Mucosa of rectum (tissue), 2 donors: ENCODE measurements around the gene NGLY1.

Experiments
- H3K27ac ChIP-seq, 2 donors: one replicate each; pipeline ENCODE4 v1.7.0; 2013; ENCODE audit warnings: inconsistent platforms in 2 of 2, low read depth in 2 of 2, low read length in 2 of 2
- H3K27me3 ChIP-seq, 2 donors: one replicate each; pipeline ENCODE4 v1.7.0; 2013; ENCODE audit warnings: low read length in 2 of 2; ENCODE audit not compliant: control insufficient read depth in 2 of 2, insufficient read depth in 2 of 2
- H3K36me3 ChIP-seq, 2 donors: one replicate each; pipeline ENCODE4 v1.7.0; 2013; ENCODE audit warnings: low read length in 2 of 2; ENCODE audit not compliant: control insufficient read depth in 2 of 2, insufficient read depth in 2 of 2
- H3K4me1 ChIP-seq, 2 donors: one replicate each; pipeline ENCODE4 v1.7.0; 2013; ENCODE audit warnings: low read length in 2 of 2, mild to moderate bottlenecking in 1 of 2; ENCODE audit not compliant: control insufficient read depth in 2 of 2, insufficient read depth in 2 of 2
- H3K4me3 ChIP-seq, 2 donors: one replicate each; pipeline ENCODE4 v1.7.0; 2013; ENCODE audit warnings: low read length in 2 of 2
- H3K9ac ChIP-seq, 2 donors: one replicate each; pipeline ENCODE4 v1.7.0; 2013; ENCODE audit warnings: low read length in 2 of 2, low read depth in 1 of 2, mild to moderate bottlenecking in 1 of 2
- H3K9me3 ChIP-seq, 2 donors: one replicate each; pipeline ENCODE4 v1.7.0; 2013; ENCODE audit warnings: low read length in 2 of 2; ENCODE audit not compliant: control insufficient read depth in 2 of 2
- donor health status: healthy.
- donor health status: Normal muscosa, but diverticular disease.

Gene NGLY1

DNA sequence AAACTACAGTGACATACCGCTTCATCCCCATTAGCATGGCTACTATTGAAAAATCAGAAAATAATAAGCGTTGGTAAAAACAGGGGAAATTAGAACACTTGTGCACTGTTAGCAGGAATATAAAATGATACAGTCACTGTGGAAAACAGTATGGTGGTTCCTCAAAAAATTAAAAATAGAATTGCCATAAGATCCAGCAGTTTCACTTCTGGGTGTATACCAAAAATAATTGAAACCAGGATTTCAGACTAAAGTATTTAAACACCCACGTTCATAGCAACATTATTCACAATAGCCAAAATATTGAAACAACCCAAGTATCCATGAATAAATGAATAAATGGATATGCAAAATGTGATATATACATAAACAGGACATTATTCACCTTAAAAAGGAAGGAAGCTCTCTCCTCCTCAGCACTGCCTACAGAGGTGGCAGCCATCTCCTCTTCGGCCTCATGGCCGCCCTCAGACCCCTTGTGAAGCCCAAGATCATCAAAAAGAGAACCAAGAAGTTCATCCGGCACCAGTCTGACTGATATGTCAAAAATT is 34.1 kb downstream of the NGLY1 start:
- Histone ChIP-seq H3K9ac (no peak overlapping the region), H3K36me3 (peaks cover 19 to 38% of the 10 kb centered on the region in 2 donors), H3K27ac (no peak overlapping the region), H3K9me3 (no peaks in the 10 kb centered on the region), H3K27me3 (no peaks in the 10 kb centered on the region), H3K4me3 (no peak overlapping the region), H3K4me1 (no peaks in the 10 kb centered on the region)

DNA sequence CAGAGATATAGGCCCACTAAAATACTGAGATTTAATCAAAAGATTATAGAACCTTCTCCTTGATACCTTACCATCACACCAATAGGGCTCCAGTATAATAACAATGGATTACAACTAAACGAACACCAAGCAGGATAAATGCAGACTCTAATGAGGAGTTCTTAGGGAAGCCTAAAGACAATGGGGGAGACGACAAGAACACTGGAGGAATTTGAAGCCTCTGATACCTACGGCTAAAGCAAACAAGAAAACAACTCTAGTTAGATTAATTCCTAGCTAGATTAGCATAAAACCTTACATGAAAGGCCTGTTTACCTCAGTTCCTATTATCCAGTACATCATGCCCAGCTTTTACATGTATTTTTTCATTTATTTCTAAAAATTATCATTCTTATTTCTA is 35.1 kb downstream of the NGLY1 start:
- no peaks in the 10 kb centered on the region for H3K9me3 ChIP-seq
- H3K36me3 ChIP-seq = peaks cover 19 to 45% of the 10 kb centered on the region in 2 donors
- no peak overlapping the region for H3K4me3 ChIP-seq
- no peaks in the 10 kb centered on the region for H3K27me3 ChIP-seq
- no peak overlapping the region for H3K27ac ChIP-seq
- no peak overlapping the region for H3K9ac ChIP-seq
- no peaks in the 10 kb centered on the region for H3K4me1 ChIP-seq

DNA sequence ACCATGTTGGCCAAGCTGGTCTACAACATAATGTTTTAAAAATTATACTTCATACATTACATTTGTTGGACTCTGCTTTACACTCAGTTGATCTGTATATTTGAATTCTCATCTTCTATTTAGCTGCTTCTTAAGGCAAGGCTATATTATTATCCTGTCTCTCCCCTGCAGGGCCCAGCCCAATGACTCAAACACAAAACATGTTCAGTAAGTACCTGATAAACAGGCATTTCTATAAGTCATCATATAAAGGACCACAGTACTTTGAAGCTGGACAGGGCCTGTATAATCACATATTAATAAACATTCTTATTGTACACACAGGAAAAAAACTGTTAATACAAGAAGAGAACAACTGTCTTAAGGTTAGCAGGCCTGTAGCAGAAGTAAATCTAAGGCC is 36.2 kb downstream of the NGLY1 start:
- H3K9me3 ChIP-seq = no peaks in the 10 kb centered on the region
- peaks cover 21 to 50% of the 10 kb centered on the region in 2 donors for H3K36me3 ChIP-seq
- no peak overlapping the region for H3K9ac ChIP-seq
- H3K27ac ChIP-seq = no peak overlapping the region
- no peak overlapping the region for H3K4me3 ChIP-seq
- no peaks in the 10 kb centered on the region for H3K27me3 ChIP-seq
- H3K4me1 ChIP-seq = no peaks in the 10 kb centered on the region

DNA sequence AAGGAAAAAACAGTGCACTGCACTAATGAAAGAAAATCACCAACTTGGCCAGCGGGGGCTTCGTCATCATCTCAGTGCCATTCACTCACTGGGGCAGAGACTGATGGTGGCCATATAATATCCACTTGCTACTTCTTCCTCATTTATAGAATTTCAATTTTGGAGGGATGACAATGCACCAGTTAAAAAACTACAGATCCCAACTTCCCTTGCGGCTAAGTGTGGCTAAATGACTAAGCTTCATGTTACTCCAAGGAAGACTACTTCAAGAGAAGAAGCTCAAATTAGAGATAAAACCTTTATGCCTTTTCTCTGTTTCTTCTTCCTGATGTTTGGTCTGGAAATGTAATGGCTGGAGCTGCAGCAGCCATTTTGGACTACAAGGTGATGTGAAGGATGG is 38.8 kb downstream of the NGLY1 start:
- no peak overlapping the region for H3K27ac ChIP-seq
- no peaks in the 10 kb centered on the region for H3K4me1 ChIP-seq
- no peaks in the 10 kb centered on the region for H3K9me3 ChIP-seq
- H3K4me3 ChIP-seq = no peak overlapping the region
- no peaks in the 10 kb centered on the region for H3K27me3 ChIP-seq
- H3K36me3 ChIP-seq = peaks cover 6 to 33% of the 10 kb centered on the region in 2 donors
- H3K9ac ChIP-seq = no peak overlapping the region

DNA sequence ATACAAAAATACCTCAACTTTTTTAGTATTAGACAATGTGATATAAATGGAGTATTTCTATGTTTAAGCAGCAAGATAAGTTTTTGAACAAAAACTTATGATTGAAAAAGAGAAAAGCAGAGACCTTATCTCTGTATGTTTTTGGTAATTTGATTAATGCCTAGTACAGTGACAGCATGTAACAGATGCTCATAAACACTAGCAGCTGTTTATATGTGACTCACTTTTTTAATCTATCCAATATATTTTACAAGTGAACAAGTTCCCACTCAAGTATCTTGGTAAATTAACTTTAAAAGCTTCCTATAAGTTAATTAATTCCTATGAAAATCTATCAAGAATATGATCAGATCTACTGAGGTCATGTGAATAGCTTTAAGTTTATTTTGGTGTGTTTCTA is 55.1 kb downstream of the NGLY1 start:
- Histone ChIP-seq H3K36me3 (peaks cover 29 to 36% of the 10 kb centered on the region in 2 donors), H3K9me3 (no peaks in the 10 kb centered on the region), H3K4me3 (no peak overlapping the region), H3K27me3 (no peaks in the 10 kb centered on the region), H3K27ac (no peak overlapping the region), H3K4me1 (no peaks in the 10 kb centered on the region), H3K9ac (no peak overlapping the region)

DNA sequence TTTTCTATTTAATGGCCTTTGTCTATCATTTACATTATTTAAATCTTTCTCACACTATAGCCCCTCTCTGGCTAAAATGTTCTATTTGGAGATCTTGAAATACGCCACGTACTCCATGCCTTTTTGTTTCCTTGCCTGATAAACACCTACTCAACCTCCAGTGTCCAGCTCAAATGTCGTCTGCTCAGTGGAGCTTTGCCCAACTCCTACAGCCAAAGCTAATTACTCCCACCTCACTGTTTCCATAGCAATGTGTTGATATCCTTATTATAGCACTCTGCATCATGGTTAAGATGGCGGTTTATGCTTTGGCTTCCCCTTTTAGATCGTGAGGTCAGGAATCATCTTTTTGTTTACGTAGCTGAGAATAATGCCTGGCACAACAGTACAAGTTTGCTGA is 55.9 kb downstream of the NGLY1 start:
- no peaks in the 10 kb centered on the region for H3K9me3 ChIP-seq
- no peak overlapping the region for H3K27ac ChIP-seq
- H3K4me1 ChIP-seq = no peaks in the 10 kb centered on the region
- no peak overlapping the region for H3K4me3 ChIP-seq
- peaks cover 27 to 31% of the 10 kb centered on the region in 2 donors for H3K36me3 ChIP-seq
- H3K27me3 ChIP-seq = no peaks in the 10 kb centered on the region
- H3K9ac ChIP-seq = no peak overlapping the region

DNA sequence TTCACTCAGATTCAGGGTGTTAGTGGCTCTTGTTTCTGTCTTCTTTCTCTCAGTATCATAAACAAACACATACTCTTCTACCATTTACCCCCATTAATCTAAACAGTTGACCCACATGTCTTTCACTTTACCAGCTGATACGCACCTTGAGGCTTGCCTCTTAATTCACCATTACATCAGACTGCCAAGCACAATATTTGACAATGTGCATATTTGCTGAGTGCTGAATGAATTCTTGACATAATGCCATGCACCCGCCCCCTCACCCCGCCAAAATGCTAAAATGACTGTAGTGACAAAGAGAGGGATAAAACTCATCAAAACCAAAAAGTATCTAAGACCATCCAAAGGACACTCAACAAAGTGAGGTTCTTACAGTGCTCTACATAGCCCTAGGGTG is 57.4 kb downstream of the NGLY1 start:
- Histone ChIP-seq H3K9ac (no peak overlapping the region), H3K9me3 (no peaks in the 10 kb centered on the region), H3K4me3 (no peak overlapping the region), H3K36me3 (peaks cover 18 to 20% of the 10 kb centered on the region in 2 donors), H3K4me1 (no peaks in the 10 kb centered on the region), H3K27ac (no peak overlapping the region), H3K27me3 (no peaks in the 10 kb centered on the region)

DNA sequence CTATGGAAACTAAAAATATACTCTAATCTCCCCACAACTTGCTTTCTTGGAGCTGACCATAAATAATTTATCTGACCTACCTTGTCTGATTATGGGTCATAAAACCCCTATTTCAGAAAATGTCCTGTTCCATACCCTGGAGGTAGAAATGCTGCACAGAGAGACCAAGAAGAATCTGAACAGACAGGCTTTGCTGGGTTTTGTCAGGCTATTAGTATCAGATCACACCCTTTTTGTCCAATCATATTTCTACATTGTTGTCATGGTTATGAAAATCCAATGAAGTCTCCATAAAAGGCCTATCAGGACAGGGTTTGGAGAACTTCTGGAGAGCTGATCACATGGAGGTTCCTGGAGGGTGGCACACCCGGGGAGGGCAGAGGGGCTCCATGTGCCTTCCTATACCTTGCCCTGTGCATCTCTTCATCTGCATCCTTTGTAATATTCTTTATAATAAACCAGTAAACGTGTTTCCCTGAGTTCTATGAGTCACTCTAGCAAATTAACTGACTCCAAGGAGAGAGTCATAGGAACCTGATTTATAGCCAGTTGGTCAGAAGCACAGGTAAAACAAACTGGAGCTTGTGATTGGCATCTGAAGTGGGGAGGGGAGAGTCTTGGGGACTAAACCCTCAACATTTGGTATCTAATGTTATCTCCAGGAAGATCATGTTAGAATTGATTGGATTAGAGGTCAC is 58.1 kb downstream of the NGLY1 start:
- Histone ChIP-seq H3K4me1 (no peaks in the 10 kb centered on the region), H3K4me3 (no peak overlapping the region), H3K9ac (no peak overlapping the region), H3K9me3 (no peaks in the 10 kb centered on the region), H3K36me3 (peaks cover 18 to 20% of the 10 kb centered on the region in 2 donors), H3K27me3 (no peaks in the 10 kb centered on the region), H3K27ac (no peak overlapping the region)

DNA sequence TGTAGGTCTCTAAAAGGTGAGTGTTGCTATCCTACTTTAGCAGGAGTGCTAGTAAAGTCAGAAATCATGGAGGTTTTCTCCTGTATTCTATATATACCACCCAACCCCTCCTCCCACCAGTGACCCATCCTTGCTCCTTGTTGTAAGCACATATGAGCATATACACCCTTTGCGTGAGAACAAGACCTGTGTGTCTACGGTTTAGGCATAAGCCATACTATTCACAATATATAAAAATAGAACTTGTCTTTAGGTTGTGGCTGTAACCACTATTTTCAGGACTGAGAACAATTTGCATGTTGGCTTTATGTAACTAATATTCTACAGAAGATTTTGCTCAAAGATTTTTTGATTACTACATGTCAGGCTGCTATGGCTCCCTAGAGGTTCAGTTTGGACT is 59.4 kb downstream of the NGLY1 start:
- H3K9me3 ChIP-seq = no peaks in the 10 kb centered on the region
- no peak overlapping the region for H3K9ac ChIP-seq
- H3K4me3 ChIP-seq = no peak overlapping the region
- peaks cover 12 to 18% of the 10 kb centered on the region in 2 donors for H3K36me3 ChIP-seq
- no peaks in the 10 kb centered on the region for H3K27me3 ChIP-seq
- no peaks in the 10 kb centered on the region for H3K4me1 ChIP-seq
- no peak overlapping the region for H3K27ac ChIP-seq

DNA sequence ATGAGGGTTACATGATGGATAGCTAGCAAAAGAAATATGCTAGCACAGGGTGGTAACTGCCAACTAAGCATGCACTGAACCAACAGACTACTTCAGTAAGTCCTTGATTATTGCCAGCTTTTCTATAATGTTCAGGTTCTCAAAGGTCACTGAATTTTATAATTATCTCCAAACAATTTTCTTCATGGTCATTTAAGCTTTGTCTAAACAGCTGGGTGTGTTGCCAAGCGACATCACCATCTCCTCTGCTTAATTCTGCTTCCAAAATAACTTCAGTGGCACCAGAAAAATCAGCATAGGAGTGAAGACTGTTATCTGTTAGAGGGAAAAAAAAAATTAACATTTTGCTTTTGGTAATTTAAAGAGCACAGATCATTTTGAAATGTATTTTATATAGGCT is 63.9 kb downstream of the NGLY1 start:
- Histone ChIP-seq H3K27me3 (no peaks in the 10 kb centered on the region), H3K9me3 (no peaks in the 10 kb centered on the region), H3K4me3 (no peak overlapping the region), H3K27ac (no peak overlapping the region), H3K9ac (no peak overlapping the region), H3K36me3 (peaks cover 3 to 4% of the 10 kb centered on the region in 2 donors), H3K4me1 (no peaks in the 10 kb centered on the region)
